ENCODE data around the gene AMOTL1. TPM values are rescaled to one million over a fixed set of nuclear protein-coding genes. Genes with fewer than 3 reads are reported as not detected.
A peak's percentile ranks its signal among the peaks of the same experiment; 100 is the strongest.

Gene AMOTL1
- total RNA-seq, 1 donor from 2014 or later, result 45.8 TPM

- TF ChIP-seq CTCF (IDR thresholded peaks at IDR 0.05; ENCODE audit: unreplicated experiment), result no peak
- Mint-ChIP-seq H3K36me3 (ENCODE audit: insufficient read depth) (no peaks in the 10 kb centered on the region), H3K27me3 (peaks cover 3% of the 10 kb centered on the region), H3K4me3 (ENCODE audit: low read depth) (no peak overlapping the region), H3K4me1 (ENCODE audit: low read depth) (peaks cover 55% of the 10 kb centered on the region), H3K27ac (peak overlapping the region; percentile 36), H3K9me3 (ENCODE audit: low read depth) (no peaks in the 10 kb centered on the region)
- no peak for DNase-seq (ENCODE audit: low spot score, unreplicated experiment)
Observed at GRCh38 chr11:94750319-94751217, 17.6 kb upstream of the AMOTL1 start.

- Mint-ChIP-seq H3K9me3 (ENCODE audit: low read depth) (no peaks in the 10 kb centered on the region), H3K4me3 (ENCODE audit: low read depth) (no peak overlapping the region), H3K27ac (no peak overlapping the region), H3K4me1 (ENCODE audit: low read depth) (peaks cover 52% of the 10 kb centered on the region), H3K36me3 (ENCODE audit: insufficient read depth) (no peaks in the 10 kb centered on the region), H3K27me3 (peaks cover 3% of the 10 kb centered on the region)
- TF ChIP-seq CTCF (IDR thresholded peaks at IDR 0.05; ENCODE audit: unreplicated experiment), result no peak
- no peak for DNase-seq (ENCODE audit: low spot score, unreplicated experiment)
Observed at GRCh38 chr11:94751218-94751609, 16.9 kb upstream of the AMOTL1 start.

GRCh38 chr11:94751786-94752185 is 16.4 kb upstream of the AMOTL1 start:
- Mint-ChIP-seq H3K9me3 (ENCODE audit: low read depth) (no peaks in the 10 kb centered on the region), H3K27me3 (peaks cover 3% of the 10 kb centered on the region), H3K4me1 (ENCODE audit: low read depth) (peaks cover 47% of the 10 kb centered on the region), H3K27ac (no peak overlapping the region), H3K4me3 (ENCODE audit: low read depth) (no peak overlapping the region), H3K36me3 (ENCODE audit: insufficient read depth) (no peaks in the 10 kb centered on the region)
- no peak for TF ChIP-seq CTCF (IDR thresholded peaks at IDR 0.05; ENCODE audit: unreplicated experiment)
- no peak for DNase-seq (ENCODE audit: low spot score, unreplicated experiment)

- H3K27ac Mint-ChIP-seq, result no peak overlapping the region
- peaks cover 1% of the 10 kb centered on the region for H3K27me3 Mint-ChIP-seq
- H3K4me3 Mint-ChIP-seq (ENCODE audit: low read depth), result no peak overlapping the region
- peaks cover 50% of the 10 kb centered on the region for H3K4me1 Mint-ChIP-seq (ENCODE audit: low read depth)
- H3K9me3 Mint-ChIP-seq (ENCODE audit: low read depth), result no peaks in the 10 kb centered on the region
- no peaks in the 10 kb centered on the region for H3K36me3 Mint-ChIP-seq (ENCODE audit: insufficient read depth)
- no peak for TF ChIP-seq CTCF (IDR thresholded peaks at IDR 0.05; ENCODE audit: unreplicated experiment)
- DNase-seq (ENCODE audit: low spot score, unreplicated experiment), result no peak
Observed at GRCh38 chr11:94753630-94754029, 14.5 kb upstream of the AMOTL1 start.

- TF ChIP-seq CTCF (IDR thresholded peaks at IDR 0.05; ENCODE audit: unreplicated experiment), result no peak
- H3K27me3 Mint-ChIP-seq, result no peaks in the 10 kb centered on the region
- no peak overlapping the region for H3K27ac Mint-ChIP-seq
- DNase-seq (ENCODE audit: low spot score, unreplicated experiment), result no peak
- H3K4me1 Mint-ChIP-seq (ENCODE audit: low read depth), result peaks cover 55% of the 10 kb centered on the region
- no peaks in the 10 kb centered on the region for H3K36me3 Mint-ChIP-seq (ENCODE audit: insufficient read depth)
- H3K9me3 Mint-ChIP-seq (ENCODE audit: low read depth), result no peaks in the 10 kb centered on the region
- no peak overlapping the region for H3K4me3 Mint-ChIP-seq (ENCODE audit: low read depth)
Observed at GRCh38 chr11:94754335-94754734, 13.8 kb upstream of the AMOTL1 start.
